ENCODE results near the gene PRR20B.

GRCh38 chr13:57114945-57115344 is 32.3 kb upstream of the PRR20B start:
- TF ChIP-seq CTCF (IDR thresholded peaks at IDR 0.05) = no peak
- no peak for TF ChIP-seq E2F4 (CRISPR knock-in tag; IDR thresholded peaks at IDR 0.05; ENCODE audit: borderline replicate concordance, low read depth)
- no peak for TF ChIP-seq ZNF425 (CRISPR knock-in tag; conservative IDR thresholded peaks at IDR 0.05)
- TF ChIP-seq, protein P1, sequence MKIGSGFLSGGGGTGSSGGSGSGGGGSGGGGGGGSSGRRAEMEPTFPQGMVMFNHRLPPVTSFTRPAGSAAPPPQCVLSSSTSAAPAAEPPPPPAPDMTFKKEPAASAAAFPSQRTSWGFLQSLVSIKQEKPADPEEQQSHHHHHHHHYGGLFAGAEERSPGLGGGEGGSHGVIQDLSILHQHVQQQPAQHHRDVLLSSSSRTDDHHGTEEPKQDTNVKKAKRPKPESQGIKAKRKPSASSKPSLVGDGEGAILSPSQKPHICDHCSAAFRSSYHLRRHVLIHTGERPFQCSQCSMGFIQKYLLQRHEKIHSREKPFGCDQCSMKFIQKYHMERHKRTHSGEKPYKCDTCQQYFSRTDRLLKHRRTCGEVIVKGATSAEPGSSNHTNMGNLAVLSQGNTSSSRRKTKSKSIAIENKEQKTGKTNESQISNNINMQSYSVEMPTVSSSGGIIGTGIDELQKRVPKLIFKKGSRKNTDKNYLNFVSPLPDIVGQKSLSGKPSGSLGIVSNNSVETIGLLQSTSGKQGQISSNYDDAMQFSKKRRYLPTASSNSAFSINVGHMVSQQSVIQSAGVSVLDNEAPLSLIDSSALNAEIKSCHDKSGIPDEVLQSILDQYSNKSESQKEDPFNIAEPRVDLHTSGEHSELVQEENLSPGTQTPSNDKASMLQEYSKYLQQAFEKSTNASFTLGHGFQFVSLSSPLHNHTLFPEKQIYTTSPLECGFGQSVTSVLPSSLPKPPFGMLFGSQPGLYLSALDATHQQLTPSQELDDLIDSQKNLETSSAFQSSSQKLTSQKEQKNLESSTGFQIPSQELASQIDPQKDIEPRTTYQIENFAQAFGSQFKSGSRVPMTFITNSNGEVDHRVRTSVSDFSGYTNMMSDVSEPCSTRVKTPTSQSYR (CRISPR knock-in tag; IDR thresholded peaks at IDR 0.05) = no peak
